HCT116 (cell line): ENCODE measurements around the gene RECQL5. TPM values are rescaled to one million over a fixed set of nuclear protein-coding genes. Genes with fewer than 3 reads are reported as not detected.

Experiments used
- ATAC-seq: fragments of 200-7000 bp; cut with Tn5 transposase; 2 replicates; pipeline ENCODE4 v1.9.1; 2020; ENCODE audit warnings: mild to moderate bottlenecking, moderate library complexity
- BruUV-seq: library from RNA; stranded (reverse); fragments of 400-500 nt; replicated peaks from 2 replicates; lab custom pipeline; 2021; lab: Mats Ljungman, UMichigan
- CTCF ChIA-PET: fragments of 300-600 bp; sonication (Branson Sonifier 250); formaldehyde crosslinking; loops from one replicate; lab custom pipeline; 2021; ENCODE audit warnings: antibody characterized with exemption; lab: Charles Lee
- POLR2A ChIA-PET: fragments of 300-600, 350-600 bp; sonication (Branson Sonifier 250); formaldehyde crosslinking; loops from one replicate; lab custom pipeline; 2021; ENCODE audit warnings: antibody characterized with exemption; lab: Charles Lee
- RAD21 ChIA-PET, 2 experiments: fragments of 300-600 bp; sonication (Branson Sonifier 250); formaldehyde crosslinking; loops; one replicate each; lab custom pipeline; 2023; ENCODE audit warnings: low total read pairs in 2 of 2; ENCODE audit not compliant: uncharacterized antibody in 2 of 2, unreplicated experiment in 2 of 2, low non-redundant PET in 1 of 2; lab: Charles Lee
- DNase-seq: peaks from one replicate; pipeline ENCODE4 v3.0.0-alpha.2; 2010; ENCODE audit warnings: low read depth, low spot score
- H2AFZ ChIP-seq: fragments of 200-600 bp; shearing (Covaris generic), sonication (generic); 2 replicates; pipeline ENCODE4 v1.6.1; 2017; ENCODE audit warnings: low read depth, mixed run types, mixed read lengths, antibody characterized with exemption, low read length; ENCODE audit not compliant: poor library complexity, severe bottlenecking
- H3K27ac ChIP-seq: 2 replicates; pipeline ENCODE4 v1.5.1; 2012; ENCODE audit warnings: low read depth, low read length
- H3K27me3 ChIP-seq: fragments of 200-600 bp; sonication (generic); 2 replicates; pipeline ENCODE4 v1.6.1; 2016; ENCODE audit warnings: mixed run types, low read length, mixed read lengths; ENCODE audit not compliant: insufficient read depth
- H3K36me3 ChIP-seq, 2 experiments: fragments of 200-500 bp in 1 of 2; fragments of 200-600 bp in 1 of 2; sonication (Bioruptor generic) in 1 of 2; sonication (generic) in 1 of 2; 2 replicates each; pipeline versions ENCODE4 v1.5.1 to v1.6.1; 2014 to 2016; ENCODE audit warnings: low read length in 2 of 2, inconsistent platforms in 1 of 2, mixed read lengths in 1 of 2, mixed run types in 1 of 2; ENCODE audit not compliant: insufficient read depth in 2 of 2, control insufficient read depth in 1 of 2
- H3K4me1 ChIP-seq, 2 experiments: fragments of 200-600 bp in 1 of 2; sonication (generic) in 1 of 2; 2 replicates each; pipeline versions ENCODE4 v1.5.1 to v1.6.1; 2012 to 2017; ENCODE audit warnings: low read length in 2 of 2, inconsistent platforms in 1 of 2, mild to moderate bottlenecking in 1 of 2, mixed read lengths in 1 of 2, mixed run types in 1 of 2, moderate library complexity in 1 of 2; ENCODE audit not compliant: insufficient read depth in 2 of 2, control insufficient read depth in 1 of 2
- H3K4me2 ChIP-seq: fragments of 200-600 bp; sonication (generic); 2 replicates; pipeline ENCODE4 v1.6.1; 2017; ENCODE audit warnings: mixed run types, low read length, mixed read lengths
- H3K4me3 ChIP-seq, 2 experiments: fragments of 200-600 bp in 1 of 2; sonication (generic) in 1 of 2; replicated peaks in 1 of 2; 2 replicates each; pipeline ENCODE4 v1.5.1; 2011 to 2016; ENCODE audit warnings: low read length in 2 of 2, control low read depth in 1 of 2, low read depth in 1 of 2, mild to moderate bottlenecking in 1 of 2, mixed read lengths in 1 of 2, mixed run types in 1 of 2
- H3K79me2 ChIP-seq: fragments of 200-600 bp; sonication (generic); 2 replicates; pipeline ENCODE4 v1.6.1; 2017; ENCODE audit warnings: mild to moderate bottlenecking, mixed run types, low read length, moderate library complexity, mixed read lengths; ENCODE audit not compliant: insufficient read depth
- H3K9ac ChIP-seq: fragments of 200-600 bp; sonication (generic); 2 replicates; pipeline ENCODE4 v1.6.1; 2016; ENCODE audit warnings: low read length, mixed read lengths
- H3K9me2 ChIP-seq: fragments of 200-600 bp; sonication (generic), shearing (Covaris generic); 2 replicates; pipeline ENCODE4 v1.6.1; 2017; ENCODE audit warnings: mixed run types, mild to moderate bottlenecking, moderate library complexity; ENCODE audit not compliant: insufficient read depth
- H3K9me3 ChIP-seq, 2 experiments: fragments of 200-500 bp in 1 of 2; fragments of 200-600 bp in 1 of 2; sonication (Bioruptor generic) in 1 of 2; sonication (generic) in 1 of 2; 2 replicates each; pipeline ENCODE4 v1.6.1; 2014 to 2017; ENCODE audit warnings: low read length in 2 of 2, mixed read lengths in 2 of 2, inconsistent platforms in 1 of 2, low read depth in 1 of 2, mild to moderate bottlenecking in 1 of 2, mixed run types in 1 of 2, moderate library complexity in 1 of 2; ENCODE audit not compliant: control insufficient read depth in 1 of 2, insufficient read depth in 1 of 2
- H4K20me1 ChIP-seq: fragments of 200-600 bp; sonication (generic), shearing (Covaris generic); 2 replicates; pipeline ENCODE4 v1.6.1; 2017; ENCODE audit warnings: mixed run types, mild to moderate bottlenecking, moderate library complexity; ENCODE audit not compliant: insufficient read depth
- ATF3 ChIP-seq: IDR thresholded peaks from 2 replicates; pipeline ENCODE4 v1.6.1; 2012
- EZH2phosphoT487 ChIP-seq: fragments of 200-600 bp; IDR thresholded peaks from 2 replicates; pipeline ENCODE4 v1.6.1; 2018; ENCODE audit warnings: antibody characterized with exemption, borderline replicate concordance
- POLR2AphosphoS5 ChIP-seq: IDR thresholded peaks from 2 replicates; pipeline ENCODE4 v1.6.1; 2011; ENCODE audit warnings: mild to moderate bottlenecking, low read depth, low read length, moderate library complexity
- intact Hi-C: fragments of 100-400 bp; cut with micrococcal nuclease; formaldehyde crosslinking; loops from 2 replicates; pipeline ENCODE4 v1.10.0; 2022
- total RNA-seq: library from RNA; stranded (reverse); gene quantifications from one replicate; pipeline ENCODE4 v1.2.1, GENCODE V29; 2021; ENCODE audit not compliant: unreplicated experiment
- TF ChIP-seq, protein P1 (sequence below), 3 experiments: fragments of 200-600 bp in 1 of 3; sonication (generic) in 1 of 3; IDR thresholded peaks in 2 of 3; conservative IDR thresholded peaks in 1 of 3; 2 replicates each; pipeline ENCODE4 v1.5.1; 2012 to 2017; ENCODE audit warnings: low read depth in 2 of 3, low read length in 2 of 3, antibody characterized with exemption in 1 of 3, borderline replicate concordance in 1 of 3, control low read depth in 1 of 3, mild to moderate bottlenecking in 1 of 3, mixed read lengths in 1 of 3, mixed run types in 1 of 3, moderate library complexity in 1 of 3; ENCODE audit not compliant: insufficient read depth in 1 of 3

Gene RECQL5
- total RNA-seq, 1 experiment from 2014 or later: 83.3 TPM

GRCh38 chr17:75640556-75641119 lies 26.3 kb downstream of the RECQL5 start:
- TF ChIP-seq EZH2phosphoT487: no peak
- H3K9ac ChIP-seq: peak overlapping the region; percentile 39
- DNase-seq (no peak), ATAC-seq (no peak)
- H2AFZ ChIP-seq: no peak overlapping the region
- H3K9me2 ChIP-seq: no peaks in the 10 kb centered on the region
- no peak overlapping the region for H3K4me3 ChIP-seq
- H3K4me2 ChIP-seq: peak overlapping the region; percentile 56
- H3K9me3 ChIP-seq: no peaks in the 10 kb centered on the region
- ChIA-PET CTCF (interaction anchor here (2.2 to 3.0 kb wide), 3 partner anchors 7 to 39 kb away, joined by 6 to 25 read pairs (median 7); partner anchors contain the start of gene SMIM5), POLR2A (interaction anchor here (1.6 kb wide), 1 partner anchor 139 kb away, joined by 4 read pairs; no protein-coding TSS in a partner anchor), RAD21 (no interaction called here)
- intact Hi-C loops: no loop called here
- BruUV-seq: no TSS peak
- 0 out of 4 replicates have a peak, but pooled peaks cover 0 to 3% of the 10 kb centered on the region in 2 experiments for H3K36me3 ChIP-seq
- H3K27ac ChIP-seq: peak overlapping the region; percentile 44; the same call in 1 of the 2 replicates
- peaks cover 32 to 59% of the 10 kb centered on the region in 2 experiments for H3K4me1 ChIP-seq
- H3K79me2 ChIP-seq: no peaks in the 10 kb centered on the region
- no peaks in the 10 kb centered on the region for H3K27me3 ChIP-seq
- no peaks in the 10 kb centered on the region for H4K20me1 ChIP-seq

DNA sequence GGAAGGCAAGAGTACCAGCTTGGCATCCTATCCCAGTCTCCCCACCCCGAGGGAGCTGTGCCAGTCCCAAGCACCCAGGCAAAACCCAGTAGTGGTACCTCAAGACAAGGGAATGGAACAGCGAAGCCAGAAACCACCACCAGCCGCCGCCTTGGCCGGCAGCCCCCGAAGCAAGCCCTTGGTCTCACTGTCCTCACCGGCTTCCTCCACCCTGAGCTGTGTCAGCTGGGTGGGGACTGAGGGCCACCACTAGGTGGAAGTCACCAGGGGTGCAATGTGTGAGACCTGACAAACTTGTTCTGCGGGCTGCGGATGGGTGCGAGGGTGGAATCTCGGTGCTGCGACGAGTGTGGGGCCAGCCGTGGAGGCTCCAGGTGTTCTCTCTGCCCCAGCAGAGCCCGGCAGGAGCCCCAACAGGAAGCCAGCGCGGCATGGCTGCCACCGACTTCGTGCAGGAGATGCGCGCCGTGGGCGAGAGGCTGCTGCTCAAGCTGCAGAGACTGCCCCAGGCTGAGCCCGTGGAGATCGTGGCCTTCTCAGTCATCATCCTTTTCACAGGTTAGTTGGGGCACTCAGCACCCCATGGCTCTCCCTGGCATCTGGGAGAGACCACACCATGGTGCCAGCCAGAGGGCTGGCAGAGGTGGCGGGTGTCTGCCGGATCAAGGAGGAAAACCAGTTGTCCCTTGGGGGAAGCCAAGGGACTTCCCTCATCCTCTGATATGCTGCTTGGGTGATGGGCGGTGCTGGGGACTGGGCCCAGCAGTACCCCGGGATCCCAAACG lies 27.0 kb downstream of the RECQL5 start:
- DNase-seq: no peak
- Histone ChIP-seq H2AFZ (no peak overlapping the region), H3K4me2 (peak overlapping the region; percentile 56), H3K4me3 (no peak overlapping the region; a peak in 1 of 4 replicates), H3K36me3 (0 out of 4 replicates have a peak, but pooled peaks cover 0 to 3% of the 10 kb centered on the region in 2 experiments), H3K4me1 (peaks cover 25 to 53% of the 10 kb centered on the region in 2 experiments), H3K9me2 (no peaks in the 10 kb centered on the region)
- POLR2A ChIA-PET: no interaction called here
- RAD21 ChIA-PET: no interaction called here
- TF ChIP-seq, protein P1, sequence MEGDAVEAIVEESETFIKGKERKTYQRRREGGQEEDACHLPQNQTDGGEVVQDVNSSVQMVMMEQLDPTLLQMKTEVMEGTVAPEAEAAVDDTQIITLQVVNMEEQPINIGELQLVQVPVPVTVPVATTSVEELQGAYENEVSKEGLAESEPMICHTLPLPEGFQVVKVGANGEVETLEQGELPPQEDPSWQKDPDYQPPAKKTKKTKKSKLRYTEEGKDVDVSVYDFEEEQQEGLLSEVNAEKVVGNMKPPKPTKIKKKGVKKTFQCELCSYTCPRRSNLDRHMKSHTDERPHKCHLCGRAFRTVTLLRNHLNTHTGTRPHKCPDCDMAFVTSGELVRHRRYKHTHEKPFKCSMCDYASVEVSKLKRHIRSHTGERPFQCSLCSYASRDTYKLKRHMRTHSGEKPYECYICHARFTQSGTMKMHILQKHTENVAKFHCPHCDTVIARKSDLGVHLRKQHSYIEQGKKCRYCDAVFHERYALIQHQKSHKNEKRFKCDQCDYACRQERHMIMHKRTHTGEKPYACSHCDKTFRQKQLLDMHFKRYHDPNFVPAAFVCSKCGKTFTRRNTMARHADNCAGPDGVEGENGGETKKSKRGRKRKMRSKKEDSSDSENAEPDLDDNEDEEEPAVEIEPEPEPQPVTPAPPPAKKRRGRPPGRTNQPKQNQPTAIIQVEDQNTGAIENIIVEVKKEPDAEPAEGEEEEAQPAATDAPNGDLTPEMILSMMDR (IDR thresholded peaks at IDR 0.05 in 2 of 3, conservative IDR thresholded peaks at IDR 0.05 in 1 of 3; ENCODE audit: borderline replicate concordance in 1 of 3, insufficient read depth in 1 of 3, low read depth in 2 of 3, low read length in 2 of 3): peak in 2 of 3 experiments; percentile 36 to 39; a peak in 4 of 6 replicates
- TF ChIP-seq POLR2AphosphoS5: peak; percentile 38
- TF ChIP-seq ATF3: no peak
- TF ChIP-seq, all 23 proteins: peak for 2
- Histone ChIP-seq H3K27ac (peak overlapping the region; percentile 44; the same call in 1 of the 2 replicates), H3K9ac (peak overlapping the region; percentile 39), H3K27me3 (no peaks in the 10 kb centered on the region), H3K9me3 (no peaks in the 10 kb centered on the region), H3K79me2 (no peaks in the 10 kb centered on the region), H4K20me1 (no peaks in the 10 kb centered on the region)
- peak; percentile 78 for ATAC-seq
- no TSS peak for BruUV-seq
- intact Hi-C loops: no loop called here
- CTCF ChIA-PET: interaction anchor here (1.0 to 2.4 kb wide), 2 partner anchors 13 to 35 kb away, joined by 3 to 6 read pairs; no protein-coding TSS in a partner anchor
